ENCODE results near the gene ZBTB5. TPM values are rescaled to one million over a fixed set of nuclear protein-coding genes. Genes with fewer than 3 reads are reported as not detected.

The ZBTB5 gene
- total RNA-seq, 1 experiment from 2014 or later, result 30.6 TPM

- Histone ChIP-seq H3K4me1 (ENCODE audit: control insufficient read depth, insufficient read depth, low read length) (peaks cover 33% of the 10 kb centered on the region), H3K9me3 (ENCODE audit: control insufficient read depth, insufficient read depth, low read depth, low read length) (no peaks in the 10 kb centered on the region), H3K27me3 (ENCODE audit: control insufficient read depth, insufficient read depth, low read length) (no peaks in the 10 kb centered on the region), H3K27ac (ENCODE audit: low read length) (no peak overlapping the region; the same call in 1 of the 2 replicates), H3K4me3 (ENCODE audit: low read depth in 2 of 2, low read length in 2 of 2) (no peak overlapping the region), H3K36me3 (ENCODE audit: control insufficient read depth, insufficient read depth, low read length) (peaks cover 2% of the 10 kb centered on the region; the same call in 1 of the 2 replicates)
- POLR2A ChIA-PET, result no interaction called here
- in situ Hi-C loops (cut with HindIII; ENCODE audit: low pct_unique_long_range_greater_than_20kb, low sequenced_read_pairs) (no loop called here), intact Hi-C loops (cut with micrococcal nuclease; ENCODE audit: unreplicated experiment) (no loop called here)
- ATAC-seq, result no peak
- CTCF ChIA-PET, result no interaction called here
- DNase-seq (ENCODE audit: low read depth, low spot score), result no peak
- no peak for TF ChIP-seq POLR2AphosphoS5 (IDR thresholded peaks at IDR 0.05; ENCODE audit: low read depth, low read length)
- TF ChIP-seq SIN3A (IDR thresholded peaks at IDR 0.05; ENCODE audit: borderline replicate concordance, insufficient read depth, low read depth, low read length), result no peak
- no peak for TF ChIP-seq CTCF (IDR thresholded peaks at IDR 0.05)
- no peak for TF ChIP-seq REST (IDR thresholded peaks at IDR 0.05; ENCODE audit: insufficient read depth in 1 of 2, low read depth in 2 of 2, low read length in 1 of 2)
- TF ChIP-seq TCF7L2 (IDR thresholded peaks at IDR 0.05; ENCODE audit: low read depth, low read length), result no peak
- BruUV-seq (replicated peaks), result no TSS peak
Observed at GRCh38 chr9:37453827-37454226, 11.4 kb downstream of the ZBTB5 start.

- BruUV-seq (replicated peaks), result no TSS peak
- Histone ChIP-seq H3K9me3 (ENCODE audit: control insufficient read depth, insufficient read depth, low read depth, low read length) (no peaks in the 10 kb centered on the region), H3K4me1 (ENCODE audit: control insufficient read depth, insufficient read depth, low read length) (peaks cover 40% of the 10 kb centered on the region), H3K27ac (ENCODE audit: low read length) (no peak overlapping the region), H3K36me3 (ENCODE audit: control insufficient read depth, insufficient read depth, low read length) (0 out of 2 replicates have a peak, but pooled peaks cover 3% of the 10 kb centered on the region), H3K27me3 (ENCODE audit: control insufficient read depth, insufficient read depth, low read length) (no peaks in the 10 kb centered on the region), H3K4me3 (ENCODE audit: low read depth in 2 of 2, low read length in 2 of 2) (no peak overlapping the region)
- in situ Hi-C loops (cut with HindIII; ENCODE audit: low pct_unique_long_range_greater_than_20kb, low sequenced_read_pairs), result no loop called here
- intact Hi-C loops (cut with micrococcal nuclease; ENCODE audit: unreplicated experiment), result no loop called here
- no peak for TF ChIP-seq REST (IDR thresholded peaks at IDR 0.05; ENCODE audit: insufficient read depth in 1 of 2, low read depth in 2 of 2, low read length in 1 of 2)
- TF ChIP-seq POLR2AphosphoS5 (IDR thresholded peaks at IDR 0.05; ENCODE audit: low read depth, low read length), result no peak
- TF ChIP-seq TCF7L2 (IDR thresholded peaks at IDR 0.05; ENCODE audit: low read depth, low read length), result no peak
- no peak for TF ChIP-seq CTCF (IDR thresholded peaks at IDR 0.05)
- no peak for TF ChIP-seq SIN3A (IDR thresholded peaks at IDR 0.05; ENCODE audit: borderline replicate concordance, insufficient read depth, low read depth, low read length)
- CTCF ChIA-PET, result no interaction called here
- POLR2A ChIA-PET, result interaction anchor here (0.5 to 0.7 kb wide), 3 partner anchors 18 to 222 kb away, joined by 3 to 4 read pairs (median 4); no protein-coding TSS in a partner anchor
- peak; percentile 59 for ATAC-seq
- DNase-seq (ENCODE audit: low read depth, low spot score), result no peak
Observed at GRCh38 chr9:37452611-37453010, 12.6 kb downstream of the ZBTB5 start.
